Measurements from ENCODE around the gene UCN2.

DNA sequence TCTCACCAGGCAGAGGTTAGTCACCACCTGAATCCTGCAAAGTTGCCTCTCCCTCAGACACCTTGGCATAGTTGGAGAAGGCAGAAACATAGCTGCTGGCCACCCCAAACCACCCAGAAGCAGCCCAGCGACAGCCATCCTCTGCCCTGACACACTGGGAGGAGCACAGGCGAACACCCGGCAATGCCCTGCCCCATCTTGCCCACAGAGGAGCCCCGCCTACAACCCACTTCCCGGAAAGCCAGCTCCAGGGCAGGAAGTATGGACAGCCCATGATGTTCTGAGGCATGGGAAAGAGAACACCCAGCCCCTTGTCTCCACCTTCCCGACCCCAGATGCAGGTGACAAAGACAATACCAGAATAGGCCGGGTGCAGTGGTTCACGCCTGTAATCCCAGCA is 47.0 kb downstream of the UCN2 start:
- TF ChIP-seq, protein P1, sequence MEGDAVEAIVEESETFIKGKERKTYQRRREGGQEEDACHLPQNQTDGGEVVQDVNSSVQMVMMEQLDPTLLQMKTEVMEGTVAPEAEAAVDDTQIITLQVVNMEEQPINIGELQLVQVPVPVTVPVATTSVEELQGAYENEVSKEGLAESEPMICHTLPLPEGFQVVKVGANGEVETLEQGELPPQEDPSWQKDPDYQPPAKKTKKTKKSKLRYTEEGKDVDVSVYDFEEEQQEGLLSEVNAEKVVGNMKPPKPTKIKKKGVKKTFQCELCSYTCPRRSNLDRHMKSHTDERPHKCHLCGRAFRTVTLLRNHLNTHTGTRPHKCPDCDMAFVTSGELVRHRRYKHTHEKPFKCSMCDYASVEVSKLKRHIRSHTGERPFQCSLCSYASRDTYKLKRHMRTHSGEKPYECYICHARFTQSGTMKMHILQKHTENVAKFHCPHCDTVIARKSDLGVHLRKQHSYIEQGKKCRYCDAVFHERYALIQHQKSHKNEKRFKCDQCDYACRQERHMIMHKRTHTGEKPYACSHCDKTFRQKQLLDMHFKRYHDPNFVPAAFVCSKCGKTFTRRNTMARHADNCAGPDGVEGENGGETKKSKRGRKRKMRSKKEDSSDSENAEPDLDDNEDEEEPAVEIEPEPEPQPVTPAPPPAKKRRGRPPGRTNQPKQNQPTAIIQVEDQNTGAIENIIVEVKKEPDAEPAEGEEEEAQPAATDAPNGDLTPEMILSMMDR (IDR thresholded peaks at IDR 0.05; ENCODE audit: control extremely low read depth in 1 of 3, insufficient read depth in 1 of 3, low read depth in 1 of 3, low read length in 3 of 3), result no peak
- TF ChIP-seq EGR1 (IDR thresholded peaks at IDR 0.05; ENCODE audit: borderline replicate concordance, low read depth, low read length) (no peak), MAFK (IDR thresholded peaks at IDR 0.05; ENCODE audit: low read depth, low read length) (no peak), HDAC2 (IDR thresholded peaks at IDR 0.05; ENCODE audit: borderline replicate concordance in 1 of 2, low read depth in 2 of 2, low read length in 2 of 2) (no peak), EP300 (IDR thresholded peaks at IDR 0.05; ENCODE audit: borderline replicate concordance in 1 of 2, low read depth in 2 of 2, low read length in 2 of 2) (no peak), EZH2 (IDR thresholded peaks at IDR 0.05; ENCODE audit: low read depth, low read length, severe bottlenecking) (no peak), YY1 (IDR thresholded peaks at IDR 0.05; ENCODE audit: low read depth, low read length) (no peak), TAF1 (IDR thresholded peaks at IDR 0.05; ENCODE audit: low read depth, low read length) (no peak), POLR2A (IDR thresholded peaks at IDR 0.05; ENCODE audit: control extremely low read depth in 1 of 2, low read depth in 2 of 2, low read length in 2 of 2) (no peak), SUZ12 (IDR thresholded peaks at IDR 0.05; ENCODE audit: low read length) (no peak), BACH1 (IDR thresholded peaks at IDR 0.05; ENCODE audit: low read length) (no peak)
- TF ChIP-seq, protein P2, sequence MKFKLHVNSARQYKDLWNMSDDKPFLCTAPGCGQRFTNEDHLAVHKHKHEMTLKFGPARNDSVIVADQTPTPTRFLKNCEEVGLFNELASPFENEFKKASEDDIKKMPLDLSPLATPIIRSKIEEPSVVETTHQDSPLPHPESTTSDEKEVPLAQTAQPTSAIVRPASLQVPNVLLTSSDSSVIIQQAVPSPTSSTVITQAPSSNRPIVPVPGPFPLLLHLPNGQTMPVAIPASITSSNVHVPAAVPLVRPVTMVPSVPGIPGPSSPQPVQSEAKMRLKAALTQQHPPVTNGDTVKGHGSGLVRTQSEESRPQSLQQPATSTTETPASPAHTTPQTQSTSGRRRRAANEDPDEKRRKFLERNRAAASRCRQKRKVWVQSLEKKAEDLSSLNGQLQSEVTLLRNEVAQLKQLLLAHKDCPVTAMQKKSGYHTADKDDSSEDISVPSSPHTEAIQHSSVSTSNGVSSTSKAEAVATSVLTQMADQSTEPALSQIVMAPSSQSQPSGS (IDR thresholded peaks at IDR 0.05; ENCODE audit: low read length), result no peak
- TF ChIP-seq, protein P3, sequence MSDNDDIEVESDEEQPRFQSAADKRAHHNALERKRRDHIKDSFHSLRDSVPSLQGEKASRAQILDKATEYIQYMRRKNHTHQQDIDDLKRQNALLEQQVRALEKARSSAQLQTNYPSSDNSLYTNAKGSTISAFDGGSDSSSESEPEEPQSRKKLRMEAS (IDR thresholded peaks at IDR 0.05), result no peak

Measured in H1 (cell line).